Suprapubic skin (tissue), 4 donors: Measurements from ENCODE around the gene HDLBP.

Experiments used
- CTCF ChIP-seq, 2 donors: fragments of 200-600 bp in 1 of 2; fragments of 450-650 bp in 1 of 2; sonication (generic) in 1 of 2; IDR thresholded peaks; one replicate each; pipeline ENCODE4 v1.5.1; 2016 to 2019; ENCODE audit warnings: antibody characterized with exemption in 2 of 2, mild to moderate bottlenecking in 1 of 2, moderate library complexity in 1 of 2
- EP300 ChIP-seq: sonication (generic); formaldehyde crosslinking; IDR thresholded peaks from one replicate; pipeline ENCODE4 v1.6.1; 2017; ENCODE audit warnings: antibody characterized with exemption
- POLR2AphosphoS5 ChIP-seq, 3 donors: sonication (generic); formaldehyde crosslinking; IDR thresholded peaks; one replicate each; pipeline ENCODE4 v1.6.1; 2017; ENCODE audit warnings: antibody characterized with exemption in 3 of 3

GRCh38 chr2:241208058-241208457, 107.4 kb downstream of the HDLBP start:
- no peak for TF ChIP-seq EP300
- TF ChIP-seq CTCF (IDR thresholded peaks at IDR 0.05) = no peak
- no peak for TF ChIP-seq POLR2AphosphoS5 (IDR thresholded peaks at IDR 0.05)
